ENCODE measurements around the gene MAN2B2. TPM values are rescaled to one million over a fixed set of nuclear protein-coding genes. Genes with fewer than 3 reads are reported as not detected.
A peak's percentile ranks its signal among the peaks of the same experiment; 100 is the strongest.

The MAN2B2 gene
- polyA plus RNA-seq, 1 donor (not counting 4 experiments of a cell fraction or from before 2014, with no cell fraction given), result 7.4 TPM

- Histone ChIP-seq H3K27ac (ENCODE audit: control insufficient read depth, insufficient read depth, low read length) (no peak overlapping the region), H3K36me3 (ENCODE audit: control insufficient read depth in 2 of 2, extremely low read depth in 1 of 2, insufficient read depth in 2 of 2, low read length in 2 of 2) (no peaks in the 10 kb centered on the region), H3K9ac (ENCODE audit: control insufficient read depth, extremely low read depth, insufficient read depth, low read length) (no peak overlapping the region), H3K27me3 (ENCODE audit: control insufficient read depth, extremely low read depth, insufficient read depth, low read length) (peaks cover 12% of the 10 kb centered on the region), H3K4me2 (ENCODE audit: control insufficient read depth, extremely low read depth, insufficient read depth, low read depth, low read length) (no peak overlapping the region), H3K9me1 (ENCODE audit: control insufficient read depth, extremely low read depth, insufficient read depth, low read length) (no peaks in the 10 kb centered on the region), H3K4me3 (ENCODE audit: control insufficient read depth in 2 of 3, extremely low read depth in 1 of 3, insufficient read depth in 2 of 3, low read depth in 1 of 3, low read length in 3 of 3) (no peak overlapping the region), H3K4me1 (ENCODE audit: control insufficient read depth, extremely low read depth, insufficient read depth, low read length) (peaks cover 22% of the 10 kb centered on the region), H2AFZ (ENCODE audit: control insufficient read depth, low read length) (no peak overlapping the region), H3K79me2 (ENCODE audit: control insufficient read depth, insufficient read depth, low read length) (no peaks in the 10 kb centered on the region), H4K20me1 (ENCODE audit: control insufficient read depth, extremely low read depth, insufficient read depth, low read length) (no peaks in the 10 kb centered on the region), H3K9me3 (ENCODE audit: control insufficient read depth, low read depth, low read length) (peaks cover 4% of the 10 kb centered on the region)
- DNase-seq (ENCODE audit: low read depth, low spot score) (no peak), FAIRE-seq (peak; percentile 36)
- dilution Hi-C loops (cut with MboI; ENCODE audit: extremely low pct_ligation_motif_present, low sequenced_read_pairs), result no loop called here
- no peak for TF ChIP-seq EZH2 (IDR thresholded peaks at IDR 0.05; ENCODE audit: low read length)
- no peak for TF ChIP-seq CTCF (optimal IDR thresholded peaks at IDR 0.05 in 1 of 3, IDR thresholded peaks at IDR 0.05 in 1 of 3, conservative IDR thresholded peaks at IDR 0.05 in 1 of 3; ENCODE audit: extremely low read depth in 1 of 3, insufficient read depth in 2 of 3, low read length in 3 of 3)
Observed at GRCh38 chr4:6568689-6569332, 6.2 kb upstream of the MAN2B2 start.

GRCh38 chr4:6571608-6572007 is 3.4 kb upstream of the MAN2B2 start:
- Histone ChIP-seq H4K20me1 (ENCODE audit: control insufficient read depth, extremely low read depth, insufficient read depth, low read length) (no peaks in the 10 kb centered on the region), H3K79me2 (ENCODE audit: control insufficient read depth, insufficient read depth, low read length) (no peaks in the 10 kb centered on the region), H3K27ac (ENCODE audit: control insufficient read depth, insufficient read depth, low read length) (no peak overlapping the region), H3K9ac (ENCODE audit: control insufficient read depth, extremely low read depth, insufficient read depth, low read length) (no peak overlapping the region), H2AFZ (ENCODE audit: control insufficient read depth, low read length) (no peak overlapping the region), H3K36me3 (ENCODE audit: control insufficient read depth in 2 of 2, extremely low read depth in 1 of 2, insufficient read depth in 2 of 2, low read length in 2 of 2) (no peaks in the 10 kb centered on the region), H3K27me3 (ENCODE audit: control insufficient read depth, extremely low read depth, insufficient read depth, low read length) (no peaks in the 10 kb centered on the region), H3K9me1 (ENCODE audit: control insufficient read depth, extremely low read depth, insufficient read depth, low read length) (no peaks in the 10 kb centered on the region), H3K9me3 (ENCODE audit: control insufficient read depth, low read depth, low read length) (peaks cover 4% of the 10 kb centered on the region), H3K4me3 (ENCODE audit: control insufficient read depth in 2 of 3, extremely low read depth in 1 of 3, insufficient read depth in 2 of 3, low read depth in 1 of 3, low read length in 3 of 3) (no peak overlapping the region), H3K4me2 (ENCODE audit: control insufficient read depth, extremely low read depth, insufficient read depth, low read depth, low read length) (no peak overlapping the region), H3K4me1 (ENCODE audit: control insufficient read depth, extremely low read depth, insufficient read depth, low read length) (peaks cover 16% of the 10 kb centered on the region)
- dilution Hi-C loops (cut with MboI; ENCODE audit: extremely low pct_ligation_motif_present, low sequenced_read_pairs), result no loop called here
- FAIRE-seq, result no peak
- no peak for TF ChIP-seq EZH2 (IDR thresholded peaks at IDR 0.05; ENCODE audit: low read length)
- no peak for TF ChIP-seq CTCF (optimal IDR thresholded peaks at IDR 0.05 in 1 of 3, IDR thresholded peaks at IDR 0.05 in 1 of 3, conservative IDR thresholded peaks at IDR 0.05 in 1 of 3; ENCODE audit: extremely low read depth in 1 of 3, insufficient read depth in 2 of 3, low read length in 3 of 3)
- no peak for DNase-seq (ENCODE audit: low read depth, low spot score)
